Stimulated activated CD4-positive, alpha-beta T cell treated with anti-CD3 and anti-CD28 coated beads, Interleukin-12 subunit alpha, Interleukin-12 subunit beta, amount 100 ng/mL, for 24 hours (primary cell): ENCODE data around the gene GPAT2.
"Not testable (repeated sequence)": the region's sequence is repeated elsewhere in the genome, so short reads cannot be mapped to it uniquely, and the experiment has no call there.

Source experiments
- DNase-seq, 2 experiments: peaks; one replicate each; pipeline ENCODE4 v3.0.0-alpha.2; 2020; ENCODE audit warnings: low read depth in 2 of 2

GPAT2 gene

DNA sequence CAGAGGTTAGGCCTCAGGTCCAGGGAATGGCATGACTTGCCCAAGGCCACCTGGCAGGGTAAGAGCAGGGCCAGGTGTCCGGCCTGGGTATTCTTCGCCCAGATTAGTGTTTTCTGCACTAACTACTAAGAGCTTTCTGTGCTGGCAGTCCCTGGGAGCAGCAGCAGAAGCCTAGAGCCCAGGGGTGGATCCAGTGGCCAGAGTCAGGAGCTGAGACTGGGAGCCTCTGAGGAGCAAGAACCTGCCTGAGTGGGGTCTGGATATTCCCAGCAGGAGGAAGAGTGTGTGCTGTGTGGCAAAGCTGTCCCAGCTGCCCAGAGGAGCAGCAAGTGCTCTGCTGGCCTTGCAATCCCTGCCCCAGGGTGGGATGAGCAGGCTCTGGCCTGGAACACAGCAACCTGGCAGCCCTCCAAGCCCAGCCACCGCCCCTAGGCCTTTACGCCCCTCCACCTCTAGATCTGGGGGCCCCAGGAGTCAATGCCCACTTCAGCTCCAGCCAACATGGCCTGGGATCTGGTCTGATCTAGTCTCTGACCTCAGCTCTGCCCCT lies 30.7 kb upstream of the GPAT2 start:
- DNase-seq = no peak

DNA sequence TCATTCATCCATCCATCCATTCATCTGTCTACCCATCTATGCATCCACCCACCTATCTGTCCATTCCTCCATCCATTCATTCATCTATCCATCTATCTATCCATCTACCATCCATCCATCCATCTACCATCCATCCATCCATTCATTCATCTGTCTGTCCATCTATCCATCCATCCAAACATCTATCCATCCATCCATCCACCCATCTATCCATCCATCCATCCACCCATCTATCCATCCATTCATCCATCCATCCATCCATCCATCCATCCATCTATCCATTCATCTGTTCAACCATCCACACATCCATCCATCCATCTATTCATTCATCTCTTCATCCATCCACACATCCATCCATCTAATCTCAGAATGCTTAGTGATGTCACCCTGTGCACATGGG lies 30.0 kb upstream of the GPAT2 start:
- DNase-seq = not testable (repeated sequence)

DNA sequence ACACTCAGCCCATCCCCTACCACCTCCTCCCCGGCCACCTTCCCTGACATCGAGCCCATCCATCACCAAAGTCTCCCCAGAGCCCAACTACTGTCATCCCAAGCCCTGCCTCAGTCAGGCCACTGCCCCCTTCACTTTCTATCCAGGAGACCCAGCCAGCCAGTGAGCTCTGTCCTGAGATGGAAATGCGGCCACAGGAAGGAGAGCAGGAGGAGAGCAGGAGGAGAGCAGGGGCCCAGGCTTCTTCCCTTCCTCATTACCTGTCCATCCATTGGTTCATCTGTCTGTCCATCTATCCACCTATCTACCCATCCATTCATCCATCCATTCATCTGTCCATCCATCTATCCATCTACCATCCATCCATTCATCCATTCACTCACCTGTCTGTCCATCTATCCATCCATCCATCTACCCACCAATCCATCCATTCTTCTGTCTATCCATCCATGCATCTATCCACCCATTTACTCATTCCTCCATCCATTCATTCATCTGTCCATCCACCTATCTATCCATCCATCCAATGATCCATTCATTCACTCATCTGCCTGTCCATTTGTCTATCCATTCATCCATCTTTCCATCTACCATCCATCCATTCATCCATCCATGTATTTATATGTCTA lies 29.4 kb upstream of the GPAT2 start:
- DNase-seq = not testable (repeated sequence)

DNA sequence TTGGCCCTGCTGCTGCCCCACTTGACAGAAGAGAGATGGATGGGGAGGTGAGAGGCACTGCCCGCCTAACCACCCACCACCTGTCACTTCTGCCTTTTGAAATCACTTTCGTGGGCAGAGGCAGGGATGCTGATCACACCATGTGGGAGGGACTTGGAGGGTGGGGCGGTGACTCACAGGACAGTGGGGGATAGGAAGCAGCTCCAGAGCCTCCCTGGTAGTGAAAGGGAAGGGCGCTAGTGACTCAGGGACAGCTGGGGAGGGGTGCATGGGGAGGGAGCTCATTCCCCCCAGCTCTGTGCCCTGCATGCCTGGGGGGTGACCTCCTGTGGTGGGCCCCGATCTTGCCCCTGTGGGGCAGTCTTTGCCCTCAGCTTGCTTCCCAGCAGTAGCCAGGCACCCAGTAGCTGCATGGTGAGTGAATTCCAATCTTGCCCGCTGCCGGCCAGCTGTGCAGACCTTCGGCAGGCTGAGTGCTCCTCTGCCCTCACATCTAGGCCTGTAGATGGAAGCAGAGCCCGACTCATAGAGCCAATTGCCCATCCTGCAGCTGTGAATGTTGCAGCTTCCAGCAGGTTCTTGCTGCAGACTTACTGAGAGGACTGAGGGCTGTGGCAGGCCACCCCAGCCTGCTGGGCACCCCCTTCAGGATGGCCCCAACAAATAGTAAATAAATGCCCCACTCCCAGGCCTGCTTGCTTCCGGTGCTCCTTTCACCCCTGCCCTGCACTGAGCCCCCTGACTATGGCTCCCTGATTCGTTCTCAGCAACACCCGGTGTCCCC lies 28.6 kb upstream of the GPAT2 start:
- DNase-seq = peak; percentile 8 to 12

DNA sequence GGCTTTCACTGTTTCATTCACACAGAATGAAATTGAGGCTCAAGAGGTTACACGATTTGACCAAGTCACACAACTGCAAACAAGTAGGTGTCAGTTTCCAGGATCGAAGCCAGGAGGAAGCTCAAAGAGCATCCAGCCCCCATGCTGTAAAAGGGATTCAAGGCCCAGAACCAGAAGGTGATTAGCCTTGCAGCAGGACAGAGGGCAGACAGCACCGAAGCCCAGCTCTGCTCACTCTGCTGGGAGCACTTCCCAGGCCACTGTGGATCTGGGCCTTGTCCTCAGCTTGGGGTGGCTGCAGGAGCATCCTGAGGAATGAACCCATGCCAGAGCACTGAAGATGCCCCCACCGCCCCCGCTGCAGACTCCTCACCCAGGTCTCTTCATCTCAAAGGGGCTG lies 27.8 kb upstream of the GPAT2 start:
- not testable (repeated sequence) for DNase-seq

DNA sequence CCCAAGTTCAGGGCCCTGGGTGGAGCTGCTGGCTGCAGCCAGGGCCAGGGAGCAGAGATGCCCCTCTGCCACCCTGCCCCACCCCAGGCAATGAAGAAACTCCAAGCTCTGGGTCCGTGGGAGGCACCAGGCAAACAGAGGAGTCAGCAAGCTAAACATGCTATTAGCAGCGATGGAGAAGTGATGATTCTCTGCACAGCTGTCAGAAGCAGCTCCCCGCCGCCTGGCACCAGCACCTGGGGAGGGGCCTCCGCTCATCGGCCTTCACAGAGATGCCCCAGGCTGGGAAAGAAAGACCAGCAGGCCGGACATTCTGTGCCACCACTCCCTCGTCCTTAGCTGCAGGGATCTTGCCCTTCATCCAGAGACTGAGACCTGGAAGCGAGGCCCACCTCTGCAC lies 27.2 kb upstream of the GPAT2 start:
- not testable (repeated sequence) for DNase-seq

DNA sequence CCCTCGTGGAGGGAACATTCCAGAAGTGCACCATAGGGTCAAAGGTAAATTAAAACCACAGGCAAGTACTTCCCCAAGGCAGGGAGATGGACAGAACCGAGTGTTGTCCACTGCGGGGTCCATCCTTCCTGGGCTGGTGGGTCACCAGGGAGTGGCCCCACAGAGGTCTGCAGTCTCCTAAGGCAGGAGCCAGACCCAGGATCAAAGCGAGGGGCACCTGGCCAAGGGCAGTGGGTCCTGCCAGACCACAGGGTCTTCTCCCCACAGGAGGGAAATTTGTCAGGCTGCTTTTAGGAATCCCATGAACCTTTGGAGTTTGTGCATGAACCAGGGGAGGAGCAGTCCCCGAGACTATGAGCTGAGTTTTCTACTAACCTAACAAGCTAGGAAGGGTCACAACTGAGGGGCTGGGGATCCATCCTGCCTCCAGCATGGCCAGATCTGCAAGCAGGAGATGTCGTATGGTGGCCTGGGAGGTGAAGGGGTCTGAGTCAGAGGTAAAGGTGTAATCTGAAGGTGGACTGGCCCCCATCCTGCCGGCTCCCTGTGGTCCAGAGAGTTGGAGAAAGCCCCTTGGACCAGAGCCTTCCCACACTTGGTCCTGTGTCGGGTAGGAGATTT lies 26.6 kb upstream of the GPAT2 start:
- DNase-seq = not testable (repeated sequence)

DNA sequence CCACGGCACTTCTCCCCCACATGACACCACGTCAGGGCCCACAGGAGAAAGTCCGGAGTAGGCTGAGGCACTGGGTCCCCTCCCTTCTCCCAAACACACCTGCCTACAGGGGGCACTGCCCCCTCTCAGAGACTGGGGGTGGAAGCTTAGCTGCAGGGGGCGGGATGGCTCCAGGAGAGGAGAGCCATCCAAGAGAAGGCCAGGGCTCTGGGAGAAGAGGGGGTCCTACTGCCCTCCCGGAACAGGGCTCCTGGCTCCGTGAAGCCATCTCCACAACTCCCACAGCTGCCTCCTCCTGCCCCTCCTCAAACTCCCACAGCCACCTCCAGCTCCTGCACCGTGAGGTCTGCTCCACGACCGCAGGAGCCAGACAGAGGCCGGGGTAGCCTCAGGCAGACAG lies 25.6 kb upstream of the GPAT2 start:
- DNase-seq = not testable (repeated sequence)

DNA sequence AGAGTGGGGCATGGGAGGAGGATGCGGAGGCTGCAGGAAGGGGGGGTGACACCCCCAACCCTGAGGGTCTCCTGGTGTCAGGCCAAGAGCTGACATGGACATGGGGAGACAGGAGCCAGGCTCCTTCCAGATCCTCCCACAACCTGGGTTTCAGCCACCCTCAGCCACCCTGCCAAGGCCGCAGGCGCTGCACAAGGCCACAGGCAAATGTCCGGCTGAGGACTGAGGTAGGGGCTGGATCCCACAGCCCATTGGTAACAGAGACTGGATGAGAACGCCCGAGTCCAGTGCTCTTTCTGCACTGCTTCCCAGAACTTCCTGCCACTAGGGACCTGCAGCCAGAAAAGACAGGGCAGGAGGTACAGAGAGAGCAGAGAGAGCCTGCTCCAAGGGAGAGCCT lies 24.7 kb upstream of the GPAT2 start:
- DNase-seq = not testable (repeated sequence)

DNA sequence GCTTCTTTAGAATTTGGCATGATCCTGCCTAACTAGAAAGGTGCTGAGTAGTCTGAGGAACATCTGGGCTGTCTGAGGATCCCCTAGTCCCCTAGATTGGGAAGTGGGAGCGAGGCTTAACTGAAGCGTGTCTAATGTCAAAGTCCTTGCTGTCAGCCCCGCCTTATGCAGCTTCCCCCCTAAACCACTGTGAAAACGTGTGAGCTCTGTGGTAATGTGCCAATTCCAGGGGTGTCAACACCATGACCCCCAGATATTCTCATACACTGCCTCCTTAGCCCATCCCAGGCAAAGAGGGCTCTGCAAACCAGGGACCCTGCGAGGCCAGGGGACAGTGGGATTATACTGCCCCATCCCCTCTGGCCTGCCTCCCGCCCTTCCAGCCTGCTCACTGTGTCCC lies 21.1 kb upstream of the GPAT2 start:
- not testable (repeated sequence) for DNase-seq

DNA sequence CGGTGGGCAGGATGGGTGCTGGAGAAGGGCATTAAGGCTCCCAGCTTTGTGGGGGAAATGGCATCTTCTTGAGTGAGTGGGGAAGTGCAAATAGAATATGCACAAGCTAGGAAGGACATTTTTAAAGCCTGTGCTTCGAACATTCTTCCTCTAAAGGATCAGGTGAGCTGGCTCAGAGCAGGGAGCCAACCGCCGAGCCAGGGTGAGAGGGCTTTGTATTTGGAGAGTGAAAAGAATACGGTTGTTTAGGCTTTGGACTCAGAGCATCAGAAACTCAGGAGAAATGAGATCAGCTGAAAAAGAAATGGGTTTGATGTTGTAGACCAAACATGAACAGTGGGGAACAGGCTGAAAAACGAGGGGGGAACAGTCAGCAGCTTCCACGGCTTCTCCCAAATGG lies 19.8 kb upstream of the GPAT2 start:
- not testable (repeated sequence) for DNase-seq

DNA sequence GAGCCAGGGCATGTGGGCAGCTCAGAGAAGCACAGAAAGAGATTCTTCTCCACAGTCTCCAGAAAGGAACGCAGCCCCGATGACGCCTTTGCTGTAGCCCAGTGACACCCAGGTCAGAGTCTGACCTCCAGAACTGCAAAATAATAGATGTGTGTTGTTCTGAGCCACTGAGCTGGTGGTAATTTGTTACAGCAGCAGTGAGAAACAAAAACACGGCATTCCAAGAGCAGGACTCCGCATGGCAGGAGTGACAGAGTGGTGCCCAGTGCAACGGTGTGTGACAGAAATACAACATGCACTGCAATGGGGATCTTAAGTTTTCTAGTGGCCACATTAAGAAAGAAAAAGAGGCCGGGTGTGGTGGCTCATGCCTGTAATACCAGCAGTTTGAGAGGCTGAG lies 18.7 kb upstream of the GPAT2 start:
- not testable (repeated sequence) for DNase-seq

DNA sequence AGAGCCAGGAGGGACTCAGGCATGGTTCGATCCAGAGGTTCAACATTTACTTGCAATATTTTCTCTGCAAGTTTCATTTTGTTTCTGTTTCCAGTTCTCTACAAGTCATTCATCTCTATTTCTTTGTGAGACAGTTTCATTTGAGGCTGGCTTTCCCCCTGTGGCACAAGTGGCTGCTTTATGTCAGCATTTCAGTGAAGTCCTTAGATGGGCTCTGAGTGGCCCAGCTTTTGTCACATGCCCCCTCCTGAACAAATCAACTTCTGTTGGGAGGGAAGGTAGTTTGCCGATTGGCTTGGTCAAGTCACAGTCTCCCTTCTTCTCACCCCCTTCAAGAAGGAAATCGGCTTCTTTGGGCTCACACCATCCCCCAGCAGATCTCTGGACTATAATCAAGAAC lies 17.9 kb upstream of the GPAT2 start:
- DNase-seq = not testable (repeated sequence)

DNA sequence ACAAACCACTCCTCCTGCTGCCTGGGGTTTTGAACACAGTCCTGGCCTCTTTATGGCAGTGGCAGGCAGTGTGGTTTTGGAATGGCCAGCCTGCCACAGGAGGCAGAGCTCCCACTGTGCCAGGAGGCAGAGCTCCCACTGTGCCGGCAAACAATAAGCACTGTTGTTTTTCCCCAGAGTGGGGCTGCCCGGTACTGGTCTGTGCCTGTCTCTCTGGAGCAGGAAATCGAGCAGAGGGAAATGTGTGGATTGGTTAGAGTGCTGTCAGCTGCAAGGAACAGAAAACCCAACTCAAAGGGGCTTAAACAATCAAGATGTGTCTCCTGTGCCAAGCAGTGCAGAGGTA lies 15.2 kb upstream of the GPAT2 start:
- DNase-seq = not testable (repeated sequence)

DNA sequence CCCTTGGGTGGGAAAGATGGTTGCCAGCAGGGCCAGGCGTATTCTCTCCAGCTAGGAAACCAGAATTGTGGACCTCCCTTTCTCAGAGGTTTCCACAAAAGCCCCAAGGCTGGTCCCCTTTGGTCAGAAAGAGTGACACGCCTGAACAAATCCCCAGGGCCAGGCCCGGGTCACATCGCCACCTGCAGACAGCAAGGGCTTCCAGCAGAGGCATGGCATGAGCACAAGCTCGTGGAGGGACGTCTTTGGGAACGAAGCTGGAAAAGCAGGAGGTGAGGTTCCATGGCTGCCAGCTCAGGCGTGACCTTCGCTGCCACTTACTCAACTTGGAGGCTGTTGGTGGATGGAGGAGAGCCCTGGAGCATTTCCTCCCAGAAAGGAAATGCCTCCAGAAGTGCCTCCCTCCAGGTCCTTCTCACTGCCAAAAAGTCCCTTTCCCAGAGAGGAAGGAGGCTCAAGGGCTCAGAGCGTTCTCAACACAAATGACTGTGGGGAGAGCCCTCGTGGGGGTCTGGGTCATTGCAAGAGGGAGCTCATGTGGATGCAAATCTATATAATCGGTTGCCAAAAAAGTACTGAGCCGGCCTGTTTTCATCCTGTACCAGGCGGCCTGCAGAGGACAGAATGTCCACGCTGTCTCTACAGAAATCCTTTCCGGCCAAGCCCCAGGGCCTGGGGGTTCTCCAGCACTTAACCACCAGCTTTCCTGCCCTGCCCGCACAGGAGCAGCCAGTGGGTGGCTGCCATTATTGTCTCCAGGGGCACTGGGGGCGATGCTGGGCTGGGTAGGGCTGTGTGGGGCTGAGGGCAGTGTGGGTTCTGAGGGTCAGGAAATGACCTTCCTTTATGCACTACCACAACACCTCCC lies 14.6 kb upstream of the GPAT2 start:
- not testable (repeated sequence) for DNase-seq

DNA sequence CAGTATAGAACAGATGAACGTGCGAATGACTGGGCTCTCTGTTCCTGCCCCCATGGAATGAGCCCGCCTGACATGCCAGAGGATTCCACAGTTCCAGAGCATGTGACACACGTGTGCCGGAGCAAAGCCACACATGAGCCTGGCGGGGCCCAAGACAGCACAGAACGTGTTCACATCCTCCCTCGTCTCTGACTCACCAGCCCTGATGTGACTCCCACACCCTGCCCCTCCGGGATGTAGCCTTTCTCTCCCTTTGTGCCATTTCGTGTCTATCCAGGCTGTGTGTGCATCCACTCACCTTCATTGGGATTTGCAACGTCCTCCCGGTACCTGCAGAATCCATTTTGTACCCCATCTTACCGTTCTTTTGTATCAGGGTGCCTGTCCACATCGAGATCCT lies 838 bp upstream of the GPAT2 start:
- DNase-seq = not testable (repeated sequence)

DNA sequence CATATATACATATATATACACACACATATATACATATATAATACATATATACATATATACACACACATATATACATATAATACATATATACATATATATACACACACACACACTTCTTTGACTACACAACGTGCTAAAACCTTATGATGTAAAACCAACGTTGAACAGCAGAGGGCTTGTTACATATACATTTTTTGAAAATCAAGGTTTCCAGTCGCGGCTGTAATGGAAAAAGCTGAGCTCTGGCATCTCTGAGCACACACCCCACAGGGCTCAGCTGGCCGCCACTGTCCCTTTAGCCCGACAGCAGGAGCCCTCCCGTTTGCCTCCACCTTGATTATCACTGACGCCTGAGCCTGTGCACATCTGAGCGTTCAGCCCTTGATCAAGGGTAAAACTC lies 719 bp downstream of the GPAT2 start:
- not testable (repeated sequence) for DNase-seq

DNA sequence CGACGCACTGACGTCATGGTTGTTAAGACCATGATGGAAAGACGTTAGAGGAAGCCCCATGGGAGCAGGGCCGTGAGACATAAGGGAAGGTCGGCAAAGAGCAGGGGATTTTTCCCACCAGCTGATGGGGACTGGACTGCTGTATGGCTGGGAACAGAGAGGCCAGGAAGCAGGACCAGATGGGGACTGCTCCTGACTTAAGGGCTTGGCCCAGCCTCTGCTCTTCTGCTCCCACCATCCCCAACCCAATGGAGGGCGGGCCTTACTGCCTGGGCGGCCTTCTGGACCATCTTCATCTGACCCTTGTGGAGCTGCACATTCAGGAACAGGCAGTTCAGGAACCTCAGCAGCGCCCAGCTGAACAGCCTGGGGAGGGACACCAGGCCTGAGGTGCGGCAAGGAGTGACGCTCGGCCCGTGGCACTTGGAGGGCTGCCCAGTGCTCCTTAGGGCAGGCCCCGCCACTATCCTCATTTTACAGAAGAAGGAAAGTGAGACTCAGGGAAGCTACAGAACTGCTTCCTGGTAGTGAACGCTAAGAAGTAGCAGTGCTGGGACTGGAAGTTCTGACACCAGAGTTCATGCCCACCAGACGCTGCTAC lies 6.9 kb downstream of the GPAT2 start:
- DNase-seq = not testable (repeated sequence)

DNA sequence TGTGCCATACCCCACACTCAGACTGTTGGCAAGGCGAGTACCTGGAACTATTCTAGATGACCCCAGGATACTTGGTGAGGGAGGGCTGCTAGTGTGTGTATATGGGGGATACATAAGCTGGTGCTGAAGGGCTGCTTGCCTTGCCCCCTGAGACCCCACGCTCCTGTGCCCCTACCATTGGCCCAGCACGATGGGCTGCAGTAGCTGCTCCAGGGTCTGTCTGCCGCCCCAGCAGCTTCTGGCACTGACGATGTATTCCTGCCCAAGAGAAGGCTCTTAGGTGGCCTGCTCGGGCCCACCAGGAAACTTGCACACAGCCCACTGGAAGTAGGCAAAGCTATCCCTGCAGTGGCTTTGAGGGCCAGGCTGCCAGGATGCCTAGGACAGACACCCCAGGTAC lies 9.0 kb downstream of the GPAT2 start:
- DNase-seq = not testable (repeated sequence)

DNA sequence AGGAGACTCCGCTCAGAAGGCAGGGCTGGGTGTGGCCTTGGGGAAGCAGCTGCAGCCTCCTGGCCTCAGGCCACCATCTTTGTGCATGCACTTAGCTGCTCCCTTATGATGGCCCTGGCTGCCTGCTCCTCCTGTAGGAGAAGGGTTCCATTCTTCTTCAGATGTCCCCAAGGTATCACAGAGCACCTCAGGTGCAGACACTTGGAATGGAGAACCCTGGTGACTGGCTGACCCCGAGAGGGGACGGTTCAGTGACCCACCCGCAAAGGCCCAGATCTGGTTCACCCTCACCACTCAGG lies 9.6 kb downstream of the GPAT2 start:
- no peak for DNase-seq

DNA sequence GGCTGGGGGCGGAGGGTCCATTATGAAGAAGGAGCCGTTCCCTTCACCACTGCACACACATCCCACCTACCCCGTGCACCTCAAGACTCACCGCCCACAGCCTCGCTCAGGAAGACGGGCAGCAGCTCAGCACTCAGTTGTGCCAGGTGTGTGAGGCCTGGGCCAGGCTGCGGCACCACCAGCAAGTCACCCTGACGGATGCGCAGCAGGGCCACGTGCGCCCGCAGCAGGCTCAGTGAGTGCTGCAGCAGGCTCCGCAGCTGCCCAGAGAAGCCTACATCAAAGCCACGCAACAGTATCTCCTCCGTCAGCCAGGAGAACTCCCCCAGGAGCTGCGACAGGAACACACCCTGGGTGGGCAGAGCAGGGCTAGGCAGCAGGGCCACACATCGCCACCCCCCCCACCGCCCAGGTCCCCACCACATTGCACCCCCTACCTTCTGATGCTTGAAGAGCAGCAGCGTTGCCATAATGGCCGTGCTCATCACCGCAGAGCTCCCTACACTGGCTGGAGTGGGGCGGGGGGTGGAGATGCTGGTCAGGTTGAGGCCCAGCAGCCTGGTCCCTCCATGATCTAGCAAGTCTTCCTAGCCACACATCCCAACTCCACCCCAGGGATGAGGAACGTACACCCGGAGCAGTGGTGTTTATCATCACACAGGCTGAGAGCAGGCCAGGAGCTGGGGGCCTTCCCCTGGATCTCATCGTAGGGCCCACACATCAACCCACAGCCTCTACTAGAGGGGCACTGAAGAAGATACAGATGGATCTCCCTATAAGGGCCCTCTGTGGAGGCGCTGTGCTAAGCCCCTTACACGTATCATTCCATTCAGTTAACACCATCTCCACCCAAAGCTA lies 10.2 kb downstream of the GPAT2 start:
- DNase-seq = no peak
